Activated naive CD4-positive, alpha-beta T cell treated with anti-CD3 and anti-CD28 coated beads, Interleukin-2, amount 50 U/mL, for 16 hours (primary cell): ENCODE results near the gene ZNF827.
A peak's percentile ranks its signal among the peaks of the same experiment; 100 is the strongest.

Source experiments
- DNase-seq: peaks from one replicate; pipeline ENCODE4 v3.0.0-alpha.2; 2020

ZNF827 gene, protein sequence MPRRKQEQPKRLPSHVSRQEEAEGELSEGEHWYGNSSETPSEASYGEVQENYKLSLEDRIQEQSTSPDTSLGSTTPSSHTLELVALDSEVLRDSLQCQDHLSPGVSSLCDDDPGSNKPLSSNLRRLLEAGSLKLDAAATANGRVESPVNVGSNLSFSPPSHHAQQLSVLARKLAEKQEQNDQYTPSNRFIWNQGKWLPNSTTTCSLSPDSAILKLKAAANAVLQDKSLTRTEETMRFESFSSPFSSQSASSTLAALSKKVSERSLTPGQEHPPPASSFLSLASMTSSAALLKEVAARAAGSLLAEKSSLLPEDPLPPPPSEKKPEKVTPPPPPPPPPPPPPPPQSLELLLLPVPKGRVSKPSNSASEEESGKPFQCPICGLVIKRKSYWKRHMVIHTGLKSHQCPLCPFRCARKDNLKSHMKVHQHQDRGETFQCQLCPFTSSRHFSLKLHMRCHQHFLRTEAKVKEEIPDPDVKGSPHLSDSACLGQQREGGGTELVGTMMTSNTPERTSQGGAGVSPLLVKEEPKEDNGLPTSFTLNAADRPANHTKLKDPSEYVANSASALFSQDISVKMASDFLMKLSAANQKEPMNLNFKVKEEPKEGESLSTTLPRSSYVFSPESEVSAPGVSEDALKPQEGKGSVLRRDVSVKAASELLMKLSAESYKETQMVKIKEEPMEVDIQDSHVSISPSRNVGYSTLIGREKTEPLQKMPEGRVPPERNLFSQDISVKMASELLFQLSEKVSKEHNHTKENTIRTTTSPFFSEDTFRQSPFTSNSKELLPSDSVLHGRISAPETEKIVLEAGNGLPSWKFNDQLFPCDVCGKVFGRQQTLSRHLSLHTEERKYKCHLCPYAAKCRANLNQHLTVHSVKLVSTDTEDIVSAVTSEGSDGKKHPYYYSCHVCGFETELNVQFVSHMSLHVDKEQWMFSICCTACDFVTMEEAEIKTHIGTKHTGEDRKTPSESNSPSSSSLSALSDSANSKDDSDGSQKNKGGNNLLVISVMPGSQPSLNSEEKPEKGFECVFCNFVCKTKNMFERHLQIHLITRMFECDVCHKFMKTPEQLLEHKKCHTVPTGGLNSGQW

GRCh38 chr4:145938618-145939440, at the start of gene ZNF827:
Gene ZNF827, minus strand, starts transcription at chr4:145938823. Its CDS starts 416 bp downstream, at chr4:145938407.
- DNase-seq = peak; percentile 60

DNA sequence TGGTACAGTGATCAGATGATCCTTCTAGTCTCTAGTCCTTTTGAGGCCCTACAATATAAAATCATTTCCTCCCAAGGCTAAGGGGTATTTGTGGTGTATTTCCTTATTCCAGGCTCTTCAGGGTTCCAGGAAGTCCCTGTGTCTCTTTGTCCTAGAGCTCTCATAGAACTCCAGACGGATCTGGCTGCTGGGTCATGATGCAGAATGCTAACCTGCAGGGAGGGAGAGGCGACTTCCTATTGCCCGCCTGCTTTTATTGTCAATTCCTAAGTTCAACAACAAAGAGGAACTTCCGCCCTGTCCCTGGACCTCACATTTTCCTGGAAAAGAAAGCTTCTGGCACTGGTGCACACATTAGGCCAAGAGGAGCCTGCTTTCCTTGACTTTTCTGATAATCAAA, 45.9 kb upstream of the ZNF827 start:
- no peak for DNase-seq

DNA sequence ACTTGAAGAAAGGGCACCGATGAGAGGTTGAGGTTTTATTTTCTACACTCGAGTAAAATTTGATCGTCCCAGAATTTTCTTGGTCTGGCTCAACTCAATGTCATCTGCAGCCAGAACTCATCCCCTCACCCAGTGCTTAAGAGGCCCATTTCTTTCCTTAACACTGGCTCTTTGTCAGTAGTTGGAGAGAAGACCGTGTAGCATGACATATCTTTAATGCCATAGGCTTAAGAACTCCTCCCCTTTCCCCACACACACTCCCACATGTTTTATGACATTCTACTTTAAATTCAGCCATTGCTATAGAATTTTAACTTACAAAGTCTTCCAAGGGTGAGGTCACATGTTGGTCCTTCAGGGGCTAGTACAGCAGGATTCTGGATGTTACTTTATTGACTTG, 44.2 kb upstream of the ZNF827 start:
- DNase-seq = no peak

DNA sequence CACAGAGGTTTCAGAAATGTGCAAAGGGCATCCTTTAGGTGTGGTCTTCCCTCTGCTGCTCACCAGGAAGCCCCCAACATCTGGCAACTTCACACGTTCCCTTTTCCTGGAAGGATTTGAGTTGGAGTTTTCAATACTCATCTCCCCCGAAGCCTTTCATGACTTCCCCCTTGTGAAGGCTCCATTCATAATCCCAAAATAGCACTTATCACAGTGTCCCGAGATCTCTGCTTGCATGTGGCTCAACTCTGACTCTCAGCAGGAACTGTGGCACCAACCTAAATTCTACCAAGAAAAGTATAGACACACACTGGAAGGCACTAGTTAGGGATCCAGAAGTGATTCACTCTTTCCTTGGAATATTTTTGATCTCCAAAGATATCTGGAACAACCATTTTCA, 40.5 kb upstream of the ZNF827 start:
- DNase-seq = no peak

GRCh38 chr4:145976680-145977079, 38.1 kb upstream of the ZNF827 start:
- DNase-seq = no peak

DNA sequence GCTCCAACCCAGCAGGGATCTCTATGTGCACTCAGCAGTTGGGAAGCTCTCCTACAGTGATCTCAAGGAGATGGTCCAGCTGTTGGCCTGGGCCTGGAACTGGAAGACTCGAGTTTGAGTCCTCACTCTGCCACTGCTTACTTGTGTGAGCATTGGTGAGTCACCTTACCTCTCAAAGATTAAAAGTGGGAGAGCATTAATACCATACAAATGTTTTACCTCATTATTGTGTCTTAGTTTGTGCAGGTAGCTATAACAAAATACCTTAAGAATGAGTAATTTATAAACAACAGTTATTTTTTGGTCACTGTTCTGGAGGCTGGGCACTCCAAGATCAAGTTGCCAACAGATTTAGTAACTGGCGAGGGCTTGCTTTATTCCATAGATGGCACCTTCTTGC, 21.4 kb upstream of the ZNF827 start:
- no peak for DNase-seq

DNA sequence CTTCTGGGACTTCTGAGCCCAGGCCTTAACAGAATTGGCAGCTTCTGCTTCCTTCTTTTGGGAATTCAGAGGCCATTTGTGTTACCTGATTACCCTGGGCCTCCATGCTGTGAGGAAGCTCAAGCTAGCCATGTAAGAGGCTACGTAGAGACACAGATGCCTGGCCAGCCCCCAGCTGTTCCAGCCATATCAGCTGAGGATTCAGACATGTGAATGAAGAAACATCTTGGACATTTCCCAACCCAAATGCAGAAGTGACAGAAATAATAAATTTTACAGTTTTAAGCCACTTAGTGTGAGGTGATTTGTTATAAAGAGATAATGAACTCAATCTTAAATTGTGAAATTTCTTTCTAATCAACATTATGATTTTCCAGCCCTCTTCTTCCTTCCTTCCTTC, 18.7 kb upstream of the ZNF827 start:
- no peak for DNase-seq

DNA sequence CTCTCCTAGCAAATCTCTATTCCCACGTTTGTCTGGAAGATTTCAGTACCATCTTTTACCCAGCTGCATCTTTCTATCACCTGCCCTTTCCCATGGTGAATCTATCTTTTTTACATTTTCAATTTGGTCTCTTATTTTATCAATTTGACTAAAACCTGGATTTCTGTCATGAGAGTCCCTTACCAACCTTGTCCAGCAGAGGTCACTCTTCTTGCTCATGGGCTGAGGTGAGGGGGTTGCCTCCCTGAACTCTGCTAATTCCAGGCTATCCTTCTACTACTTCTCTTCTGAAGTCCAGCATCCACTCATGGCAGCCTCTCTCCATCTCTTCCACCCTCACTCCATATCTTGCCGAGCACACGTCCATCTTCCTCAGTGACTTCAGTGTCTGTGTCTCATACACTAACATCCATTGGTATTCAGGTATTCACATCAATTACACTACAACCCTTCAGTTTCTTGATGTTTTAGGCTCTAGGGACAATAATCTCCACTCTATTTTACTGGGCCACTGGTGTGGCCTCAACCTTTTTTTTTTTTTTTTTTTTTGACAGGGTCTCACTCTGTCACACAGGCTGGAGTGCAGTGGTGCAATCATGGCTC, 17.8 kb upstream of the ZNF827 start:
- peak; percentile 26 for DNase-seq

- no peak for DNase-seq
These were observed 16.3 kb upstream of the ZNF827 start for GRCh38 chr4:145954924-145955339.

DNA sequence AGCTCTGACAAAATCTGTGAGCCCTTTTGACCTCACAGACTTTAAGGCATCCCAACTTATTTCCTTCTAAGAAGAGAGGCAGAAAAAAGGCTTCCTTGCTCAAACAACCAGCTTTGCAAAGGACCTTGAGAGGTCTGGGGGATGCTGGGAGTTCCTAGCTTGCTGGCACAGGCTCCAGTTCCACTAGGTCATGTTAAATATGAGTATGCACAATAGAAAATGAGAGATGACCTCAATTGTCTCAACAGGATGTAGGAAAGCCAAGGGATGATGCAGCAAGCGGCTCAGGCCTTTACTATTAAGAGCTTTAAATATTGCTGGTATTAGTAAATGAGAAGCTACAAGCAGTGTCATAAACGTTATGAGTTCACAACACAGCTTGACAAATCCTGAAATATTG, 13.3 kb upstream of the ZNF827 start:
- DNase-seq = no peak

GRCh38 chr4:145945431-145946155, 7.0 kb upstream of the ZNF827 start:
- DNase-seq = no peak

DNA sequence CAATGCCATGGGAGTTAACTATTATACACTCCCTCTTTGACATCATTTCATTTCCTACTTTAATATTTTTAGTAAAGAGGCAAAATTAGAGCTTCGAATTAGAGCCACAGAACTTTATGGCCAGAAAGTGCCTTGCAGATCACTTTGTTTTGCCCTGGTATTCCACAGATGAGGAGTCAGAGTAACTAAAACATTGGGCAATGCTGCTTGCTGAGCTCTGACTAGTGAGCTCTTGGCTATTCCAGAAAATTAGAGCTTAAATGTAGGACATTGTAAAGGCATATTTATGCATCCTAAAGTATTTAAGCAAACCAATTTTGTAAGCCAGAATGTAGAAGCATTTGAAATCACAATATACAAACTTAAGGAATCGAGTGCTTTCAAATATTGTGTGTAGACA, 6.3 kb upstream of the ZNF827 start:
- no peak for DNase-seq

- DNase-seq = no peak
These were observed 1.2 kb upstream of the ZNF827 start for GRCh38 chr4:145939856-145940255.

- no peak for DNase-seq
These were observed 773 bp upstream of the ZNF827 start for GRCh38 chr4:145939441-145939750.

DNA sequence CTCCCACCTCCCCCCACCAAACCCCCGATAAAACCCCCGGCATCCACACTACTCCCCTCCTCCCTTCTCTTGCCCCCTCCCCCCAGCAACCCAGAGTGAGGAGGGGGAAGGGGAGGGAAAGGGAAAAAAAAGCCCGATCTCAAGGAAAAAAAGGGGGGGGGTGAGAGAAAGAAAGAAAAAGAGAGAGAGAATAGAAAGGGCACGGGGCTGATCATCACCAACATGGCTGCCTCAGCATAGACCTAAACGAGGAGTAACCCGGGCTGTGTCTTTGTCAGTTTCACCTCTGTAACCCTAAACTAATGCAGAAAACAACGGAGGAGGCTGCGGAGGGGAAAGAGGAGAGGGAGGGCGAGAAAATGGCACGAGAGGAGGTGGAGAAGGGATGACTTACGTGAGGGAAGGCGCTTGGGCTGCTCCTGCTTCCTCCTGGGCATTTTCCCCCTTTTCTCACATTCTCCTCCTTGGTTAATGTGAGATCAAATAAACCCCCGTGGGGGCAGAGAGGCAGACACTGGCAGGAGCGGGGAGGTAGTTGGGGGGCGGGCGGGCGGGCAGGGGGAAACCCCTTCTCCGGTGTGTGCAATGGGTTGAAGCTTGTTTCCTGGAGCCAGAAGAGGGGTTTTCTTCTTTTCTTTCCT, 532 bp downstream of the ZNF827 start:
- DNase-seq = peak; percentile 46

DNA sequence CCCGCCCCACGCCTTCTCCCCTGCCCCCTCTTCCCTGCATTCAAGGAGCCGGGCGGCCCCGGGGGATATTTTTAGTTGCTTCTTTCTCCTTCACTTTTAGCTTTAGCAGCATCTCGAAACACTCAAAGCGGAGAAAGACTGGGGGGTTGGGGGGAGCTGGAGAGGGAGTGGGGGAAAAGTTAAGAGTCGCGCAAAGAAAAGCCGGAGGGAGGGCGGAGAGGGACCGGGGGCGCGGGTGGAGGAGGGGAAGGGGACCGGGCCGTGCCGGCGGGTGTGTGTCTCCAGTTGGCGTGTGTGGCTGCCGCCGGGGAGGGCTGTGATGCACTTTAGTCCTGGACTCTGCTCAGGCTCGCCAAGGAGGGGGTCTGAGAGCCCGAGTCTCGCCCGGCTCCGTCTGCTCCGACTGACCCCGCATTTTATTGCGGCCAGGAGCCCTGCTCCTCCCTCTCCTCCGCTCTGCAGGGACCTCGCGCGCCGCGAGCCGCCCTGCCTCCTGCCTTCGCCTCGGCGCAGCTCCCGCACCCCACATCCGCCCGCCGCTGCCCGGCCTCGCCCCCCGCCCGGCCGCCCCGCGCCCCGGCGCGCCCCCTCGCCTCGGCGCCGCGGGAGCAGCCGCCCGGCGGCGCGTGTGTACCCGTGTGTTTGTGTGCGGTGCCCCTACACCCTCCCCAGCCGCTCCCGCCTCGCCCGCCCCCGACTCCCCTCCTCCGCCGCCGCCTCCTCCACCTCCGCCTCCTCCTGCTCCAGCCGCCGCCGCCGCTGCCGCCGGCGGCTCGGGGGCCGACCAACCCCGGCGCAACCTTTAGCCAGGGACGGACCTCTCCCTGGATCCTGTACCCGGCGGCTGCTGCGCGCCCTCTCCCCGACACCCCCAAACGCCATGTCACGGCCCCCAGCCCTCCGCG, 1.4 kb downstream of the ZNF827 start:
- DNase-seq = peak; percentile 54

GRCh38 chr4:145936142-145936996, 2.3 kb downstream of the ZNF827 start:
- DNase-seq = peak; percentile 63

- no peak for DNase-seq
These were observed 3.1 kb downstream of the ZNF827 start for GRCh38 chr4:145935253-145936141.
